ENCODE measurements around the gene AGRN. TPM values are rescaled to one million over a fixed set of nuclear protein-coding genes. Genes with fewer than 3 reads are reported as not detected.

Gene AGRN
- total and polyA plus RNA-seq, 9 donors = 2.7 to 138 (median 14.3) TPM

GRCh38 chr1:1088801-1089680, 69.1 kb downstream of the AGRN start:
- peak in 3 of 5 donors; percentile 15 to 32 (median 17) for DNase-seq
- Histone ChIP-seq H3K36me3 (no peaks in the 10 kb centered on the region), H3K4me3 (no peak overlapping the region), H3K27ac (no peak overlapping the region), H3K9me3 (no peaks in the 10 kb centered on the region), H3K4me1 (ENCODE audit: insufficient read depth) (no peaks in the 10 kb centered on the region), H3K27me3 (no peaks in the 10 kb centered on the region)
- WGBS, 3 donors = 90 to 92% (median 92%) methylated on average over 38 to 46 of the region's 46 CpGs
- TF ChIP-seq EP300 (IDR thresholded peaks at IDR 0.05) (no peak), POLR2A (IDR thresholded peaks at IDR 0.05) (no peak), CTCF (IDR thresholded peaks at IDR 0.05) (no peak)
- intact Hi-C loops (cut with DNase I) = no loop called here

- Histone ChIP-seq H3K4me1 (ENCODE audit: insufficient read depth) (no peaks in the 10 kb centered on the region), H3K4me3 (no peak overlapping the region), H3K27me3 (no peaks in the 10 kb centered on the region), H3K9me3 (no peaks in the 10 kb centered on the region), H3K36me3 (no peaks in the 10 kb centered on the region), H3K27ac (no peak overlapping the region)
- DNase-seq = peak in 2 of 5 donors; percentile 11 to 30
- TF ChIP-seq EP300 (IDR thresholded peaks at IDR 0.05) (no peak), CTCF (IDR thresholded peaks at IDR 0.05) (no peak), POLR2A (IDR thresholded peaks at IDR 0.05) (no peak)
- 81 to 89% (median 89%) methylated on average over 21 to 22 of the region's 22 CpGs for WGBS, 3 donors
- intact Hi-C loops (cut with DNase I) = no loop called here
Observed at GRCh38 chr1:1089731-1090423, 70.0 kb downstream of the AGRN start.

- 93 to 97% (median 95%) methylated on average over 41 to 45 of the region's 45 CpGs for WGBS, 3 donors
- Histone ChIP-seq H3K36me3 (no peaks in the 10 kb centered on the region), H3K4me1 (ENCODE audit: insufficient read depth) (no peaks in the 10 kb centered on the region), H3K9me3 (no peaks in the 10 kb centered on the region), H3K27ac (no peak overlapping the region), H3K4me3 (no peak overlapping the region), H3K27me3 (no peaks in the 10 kb centered on the region)
- TF ChIP-seq EP300 (IDR thresholded peaks at IDR 0.05) (no peak), CTCF (IDR thresholded peaks at IDR 0.05) (no peak), POLR2A (IDR thresholded peaks at IDR 0.05) (no peak)
- intact Hi-C loops (cut with DNase I) = no loop called here
- peak in 3 of 5 donors; percentile 14 to 29 (median 15) for DNase-seq
Observed at GRCh38 chr1:1090424-1091343, 70.8 kb downstream of the AGRN start.

All from ovary (tissue), 9 donors.